NCI-H128 (cell line): ENCODE data around the gene PARD6A.
A peak's percentile ranks its signal among the peaks of the same experiment; 100 is the strongest.

Experiments used
- DNase-seq: peaks from one replicate; lab custom pipeline; 2025; ENCODE audit not compliant: unreplicated experiment; lab: John Stamatoyannopoulos, UW

Gene PARD6A

DNA sequence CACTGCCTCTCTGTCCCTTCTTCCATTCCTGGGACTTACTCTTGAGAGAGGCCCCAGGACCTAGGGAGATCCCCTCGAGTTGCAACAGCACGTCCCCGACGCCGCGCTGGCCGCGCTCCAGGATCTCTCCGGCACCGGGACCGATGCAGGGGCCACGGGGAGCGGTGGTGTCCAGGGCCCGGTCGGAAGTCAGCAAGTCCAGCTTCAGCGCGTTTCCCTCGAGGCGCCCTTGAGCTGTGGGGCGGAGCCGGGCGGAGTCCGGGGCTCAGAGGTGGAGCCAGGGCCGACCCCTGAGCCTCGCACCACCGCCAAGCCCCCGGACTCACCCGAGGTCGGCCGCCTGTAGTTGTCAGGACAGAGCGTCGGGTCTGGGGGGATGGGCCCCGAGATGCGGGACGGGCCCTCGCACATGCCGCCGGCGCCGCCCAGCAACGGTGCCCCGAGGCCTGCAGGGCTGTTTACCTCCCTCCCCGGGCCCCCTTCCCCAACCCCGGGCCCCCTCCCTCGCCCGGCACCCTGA lies 5.3 kb downstream of the PARD6A start:
- DNase-seq = no peak

DNA sequence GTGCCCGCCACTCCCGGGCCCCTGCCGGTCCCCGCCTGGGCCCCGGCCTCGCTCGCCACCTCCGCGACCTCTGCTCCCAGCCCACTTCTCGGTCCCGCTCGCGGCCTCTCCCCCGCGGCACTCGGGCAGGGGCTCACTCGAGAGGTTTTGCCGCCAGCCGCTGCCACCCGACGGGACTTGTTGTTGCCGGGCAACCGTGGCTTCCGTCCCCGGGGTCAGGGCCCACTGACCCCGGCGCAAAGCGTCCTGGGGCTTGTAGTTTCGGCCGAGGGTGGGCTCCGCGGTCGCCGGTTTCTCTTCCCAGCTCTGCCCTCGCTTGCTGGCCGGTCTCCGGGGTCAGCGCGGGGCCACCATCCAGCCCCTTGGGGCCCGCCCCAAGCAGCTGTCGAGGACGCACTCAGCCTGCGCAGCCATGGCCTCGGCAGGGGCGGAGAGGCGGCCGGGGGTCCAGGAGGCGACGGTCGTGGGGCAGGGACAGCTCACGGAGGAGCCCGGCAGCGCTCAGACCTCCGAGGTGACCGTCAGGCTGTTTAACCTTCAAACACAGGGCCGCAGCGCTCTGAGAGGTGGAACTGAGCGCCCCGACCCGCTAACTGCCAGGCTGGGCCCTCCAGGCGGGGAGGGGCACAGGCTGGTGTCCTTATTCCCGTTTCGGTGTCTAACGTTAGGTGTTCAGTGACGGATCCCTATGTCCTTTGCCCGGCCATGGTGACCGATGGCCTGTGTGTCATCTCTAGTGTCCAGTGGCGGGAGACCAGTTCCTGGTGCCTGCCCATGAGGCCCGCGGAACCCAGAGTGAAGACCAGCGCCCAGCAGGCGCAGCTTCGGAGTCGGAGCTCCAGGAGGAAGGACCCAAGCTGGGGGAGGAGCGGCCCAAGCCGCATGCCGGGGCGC lies 6.0 kb downstream of the PARD6A start, which contains the start of the genes C16orf86 and ENKD1:
Gene C16orf86, plus strand, starts transcription at position 256 of the 894 bp plus-strand sequence. Its CDS starts 157 bp downstream, at position 413.
Gene ENKD1, minus strand, starts transcription at position 192 of the 894 bp plus-strand sequence. CDS start 308 bp downstream, outside the sequence.
- DNase-seq = peak; percentile 70

- DNase-seq = no peak
Observed at GRCh38 chr16:67667453-67667816, 6.7 kb downstream of the PARD6A start.

DNA sequence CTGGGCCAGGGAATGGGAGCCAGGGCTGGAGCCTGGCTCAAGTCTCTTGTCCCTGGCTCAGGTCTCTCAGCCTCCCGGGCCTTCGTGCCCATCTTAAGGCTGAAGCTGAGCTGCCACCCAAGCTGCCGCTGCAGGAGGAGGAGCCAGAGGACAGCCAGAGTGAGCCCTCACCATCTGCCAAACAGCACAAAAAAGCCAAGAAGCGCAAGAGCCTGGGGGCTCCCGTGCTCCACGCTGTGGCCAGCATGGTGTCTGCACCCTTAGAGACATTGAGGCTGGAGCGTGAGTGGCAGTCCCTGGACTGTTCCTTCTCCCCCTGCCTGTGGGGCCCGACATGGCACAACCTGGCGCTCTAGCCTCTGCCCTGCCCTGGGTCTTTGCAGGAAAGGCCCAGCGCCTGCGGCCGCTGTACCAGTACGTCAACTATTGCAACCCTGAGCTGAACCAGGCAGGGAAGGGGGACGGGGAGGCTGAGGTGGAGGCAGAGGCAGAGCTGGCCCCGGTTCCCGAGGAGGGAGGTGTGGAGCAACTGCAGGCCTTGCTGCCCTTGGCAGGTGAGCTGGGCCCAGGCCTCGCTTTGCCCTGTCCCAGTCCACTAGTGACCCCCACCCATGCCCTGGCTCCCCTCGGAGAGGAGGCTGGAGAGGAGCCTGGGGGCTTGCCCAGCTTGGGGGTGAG lies 7.2 kb downstream of the PARD6A start:
- DNase-seq = peak; percentile 47

DNA sequence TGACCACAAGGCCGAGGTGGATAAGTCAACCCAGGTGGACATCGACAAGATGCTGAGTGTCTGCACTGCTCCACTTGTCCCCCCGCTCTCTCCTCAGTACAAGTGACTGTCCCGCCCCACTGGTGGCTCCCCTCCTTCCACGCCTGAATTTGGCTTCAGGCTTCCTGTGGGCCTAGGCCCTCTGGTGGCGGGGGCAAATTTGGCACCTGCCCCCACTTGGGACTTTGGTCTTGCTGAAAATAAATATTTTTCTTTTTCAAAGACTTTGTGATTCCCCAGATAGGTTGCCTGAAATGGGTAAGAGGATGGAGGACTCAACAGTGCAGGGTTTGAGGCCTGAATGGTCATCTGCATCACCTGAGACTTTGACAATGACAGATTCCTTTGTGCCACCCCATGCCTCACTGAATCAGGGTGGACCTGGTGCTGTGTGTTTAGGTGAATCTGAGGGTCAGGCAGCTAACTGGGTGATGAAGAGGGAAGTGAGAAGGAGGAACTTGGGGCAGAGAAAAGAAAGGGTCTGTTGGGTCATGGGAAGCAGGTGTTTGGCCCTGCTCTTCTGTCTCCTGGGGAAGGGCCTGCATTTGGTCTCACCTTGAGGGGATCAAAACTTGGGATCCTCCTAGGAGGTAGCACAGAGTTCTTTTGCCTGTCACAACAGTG lies 7.9 kb downstream of the PARD6A start:
- DNase-seq = no peak

DNA sequence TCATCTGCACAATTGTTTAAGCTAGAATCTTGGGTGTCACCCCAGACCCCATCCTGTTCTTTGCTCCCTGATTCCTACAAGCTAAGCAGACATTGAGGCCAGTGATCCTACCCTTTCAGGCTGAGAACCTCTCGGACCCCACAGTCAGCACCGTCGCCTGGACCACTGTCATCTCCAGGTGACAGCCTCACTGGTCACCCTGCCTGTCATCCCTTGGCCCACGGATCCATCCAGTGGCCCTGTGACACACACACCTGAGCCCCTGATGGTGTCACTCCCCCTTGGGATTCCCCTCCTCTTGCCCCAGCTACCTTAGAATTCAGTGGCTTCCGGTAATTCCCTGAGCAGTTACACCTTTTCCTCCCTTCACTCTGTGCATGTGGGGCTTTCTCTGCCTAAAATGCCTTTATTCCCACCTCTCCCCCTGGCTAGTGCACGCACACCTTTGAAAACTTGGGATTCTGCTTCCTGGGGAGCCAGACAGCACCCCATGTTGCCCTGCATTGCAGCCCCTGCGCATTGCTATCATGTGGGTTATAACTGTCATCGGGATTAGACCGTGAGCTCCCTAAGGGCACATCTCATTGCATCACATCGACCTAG lies 8.8 kb downstream of the PARD6A start:
- no peak for DNase-seq

DNA sequence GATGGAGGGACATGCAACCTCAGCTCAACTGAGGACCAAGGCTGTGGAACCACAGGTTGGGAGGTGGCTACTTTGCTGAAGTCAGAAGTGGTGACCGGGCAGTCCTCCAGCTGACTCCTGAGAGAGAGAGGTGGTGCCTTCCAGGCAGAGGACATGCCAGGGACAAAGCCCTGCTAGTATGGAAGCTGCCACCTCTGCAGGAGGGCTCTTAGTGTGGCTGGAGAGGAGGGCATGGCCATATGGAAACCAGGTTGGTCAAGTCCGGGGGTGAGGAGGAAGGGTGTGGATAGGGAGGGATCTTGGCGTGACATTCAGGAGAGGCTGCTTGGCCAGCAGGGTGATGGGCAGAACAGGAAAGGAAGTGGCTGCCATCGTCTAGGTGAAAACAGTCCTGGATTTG lies 11.5 kb downstream of the PARD6A start:
- DNase-seq = no peak

DNA sequence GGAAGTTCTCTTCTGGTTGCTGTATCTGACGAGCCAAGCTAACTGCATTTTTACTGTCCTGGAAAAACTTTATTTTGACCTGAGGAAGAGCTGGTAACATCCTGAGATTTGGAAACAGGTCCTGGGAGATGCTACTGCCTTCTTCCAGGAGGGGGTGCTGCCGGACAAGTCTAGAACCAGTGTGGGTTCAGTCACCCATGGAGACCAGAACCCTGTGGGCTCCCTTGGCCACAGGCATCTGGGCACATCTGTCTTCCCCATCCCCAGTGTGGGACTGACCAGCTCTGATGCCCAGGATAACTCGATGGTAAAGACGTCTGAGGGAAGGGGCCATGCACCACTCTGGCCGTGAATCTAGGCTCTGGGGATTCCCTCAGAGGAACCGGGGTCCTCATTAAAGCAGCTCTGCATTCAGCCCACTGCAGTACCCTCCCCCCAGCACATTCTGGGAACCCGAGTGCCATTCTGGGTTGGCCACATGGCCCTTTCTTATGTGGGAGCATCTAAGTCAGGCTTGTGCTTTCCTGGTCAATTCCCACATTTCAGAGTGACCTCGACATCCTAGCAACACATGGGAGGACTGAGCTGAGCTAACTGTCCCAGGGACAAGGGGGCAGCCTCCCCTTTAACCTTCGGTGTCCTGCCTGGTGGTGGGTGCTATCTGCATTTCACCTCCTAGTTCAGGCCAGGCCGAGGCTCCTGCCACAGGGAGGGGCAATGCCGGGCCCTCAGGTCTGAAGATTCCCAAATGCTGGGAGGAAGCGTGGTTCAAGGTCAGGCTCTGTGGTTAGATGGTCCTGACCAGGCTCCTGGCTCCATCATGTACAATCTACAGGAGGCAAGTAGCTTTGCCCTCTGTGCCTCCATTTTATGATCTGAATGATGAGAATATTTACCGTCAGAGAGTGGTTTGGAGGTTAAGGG lies 12.2 kb downstream of the PARD6A start:
- no peak for DNase-seq

GRCh38 chr16:67673712-67674580 lies 13.2 kb downstream of the PARD6A start:
- no peak for DNase-seq

- no peak for DNase-seq
Observed at GRCh38 chr16:67674851-67675578, 14.3 kb downstream of the PARD6A start.

DNA sequence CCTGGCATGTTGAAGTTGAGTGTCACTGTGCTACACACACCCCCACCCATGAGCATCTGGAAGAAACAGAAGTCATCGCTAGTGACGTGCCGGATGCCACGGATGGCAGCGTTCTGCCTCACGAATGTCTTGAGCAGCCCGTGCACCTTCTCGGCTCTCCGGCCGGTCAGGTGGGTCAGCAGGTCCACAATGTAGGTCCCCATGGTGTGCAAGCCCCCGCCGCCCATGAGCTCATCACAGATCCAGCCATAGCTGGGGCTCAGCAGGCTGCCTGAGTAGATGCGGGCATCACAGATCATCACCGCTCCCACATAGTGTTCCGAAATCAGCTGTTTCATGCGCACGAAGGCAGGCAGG lies 14.8 kb downstream of the PARD6A start:
- DNase-seq = no peak

DNA sequence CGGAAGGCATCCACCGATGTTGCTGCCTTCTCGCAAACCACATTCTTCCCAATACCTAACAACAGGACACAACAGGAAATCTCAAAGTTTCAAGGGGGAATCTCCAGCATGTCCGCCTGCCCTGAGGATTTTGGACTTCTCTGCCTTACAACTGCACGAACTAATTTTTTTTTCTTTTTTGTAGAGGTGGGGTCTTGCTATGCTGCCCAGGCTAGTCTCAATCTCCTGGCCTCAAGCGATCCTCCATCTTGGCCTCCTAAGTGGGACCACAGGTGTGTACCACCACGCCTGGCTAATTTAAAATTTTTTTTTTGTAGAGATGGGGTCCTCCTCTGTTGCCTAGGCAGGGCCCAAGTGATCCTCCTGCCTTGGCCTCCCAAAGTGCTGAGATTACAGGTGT lies 15.2 kb downstream of the PARD6A start:
- DNase-seq = no peak

GRCh38 chr16:67676516-67676915 lies 15.8 kb downstream of the PARD6A start:
- no peak for DNase-seq

- DNase-seq = no peak
Observed at GRCh38 chr16:67676939-67677338, 16.2 kb downstream of the PARD6A start.

- DNase-seq = no peak
Observed at GRCh38 chr16:67677712-67678111, 17.0 kb downstream of the PARD6A start.

GRCh38 chr16:67678354-67679023 lies 17.7 kb downstream of the PARD6A start:
- no peak for DNase-seq

DNA sequence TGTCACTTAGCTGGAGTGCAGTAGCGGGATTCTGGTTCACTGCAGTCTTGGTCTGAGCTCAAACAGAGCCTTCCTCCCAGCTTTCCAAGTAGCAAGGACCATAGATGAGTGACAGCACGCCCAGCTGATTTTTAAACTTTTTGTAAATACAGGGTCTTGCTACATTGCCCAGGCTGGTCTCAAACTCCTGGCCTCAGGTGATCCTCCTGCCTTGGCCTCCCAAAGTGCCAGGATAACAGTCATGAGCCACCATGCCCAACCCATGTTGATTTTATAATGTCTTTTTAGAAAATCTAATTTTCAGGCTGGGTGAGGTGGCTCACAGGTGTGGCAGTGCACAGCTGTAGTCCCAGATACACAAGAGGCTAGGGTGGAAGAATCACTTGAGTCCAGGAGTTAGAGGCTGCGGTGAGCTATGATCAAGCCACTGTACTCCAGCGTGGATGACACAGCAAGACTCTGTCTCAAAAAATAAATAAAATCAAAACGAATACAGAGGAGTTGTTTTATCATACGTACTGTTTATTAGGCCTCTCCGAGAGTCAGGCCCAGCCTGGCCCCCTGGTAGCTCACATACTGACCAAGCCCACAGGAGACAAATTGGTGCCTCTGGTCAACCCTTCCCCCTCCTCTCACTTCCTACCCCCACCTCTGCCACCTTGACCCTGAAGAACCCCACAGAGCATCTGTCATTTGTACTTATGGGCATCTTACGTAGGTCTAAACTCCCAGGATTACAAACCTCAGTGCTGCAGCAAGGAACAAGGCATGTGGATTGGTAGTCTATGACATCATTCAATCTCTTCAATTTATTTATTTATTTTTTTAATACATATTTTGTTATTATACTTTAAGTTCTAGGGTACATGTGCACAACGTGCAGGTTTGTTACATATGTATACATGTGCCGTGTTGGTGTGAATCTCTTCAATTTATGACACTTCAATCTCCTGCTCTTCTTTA lies 19.5 kb downstream of the PARD6A start:
- DNase-seq = no peak
